GM12878 (cell line): ENCODE measurements around the gene CDC42BPB. TPM values are rescaled to one million over a fixed set of nuclear protein-coding genes. Genes with fewer than 3 reads are reported as not detected.

Source experiments
- ATAC-seq: fragments of 200-7000 bp; cut with Tn5 transposase; 3 replicates; pipeline ENCODE4 v1.9.1; 2020; ENCODE audit warnings: mild to moderate bottlenecking, moderate library complexity
- BruUV-seq: library from RNA; stranded (reverse); fragments of 400-500 nt; replicated peaks from 2 replicates; lab custom pipeline; 2021; lab: Mats Ljungman, UMichigan
- CTCF ChIA-PET: fragments of 300-600 bp; sonication (Branson Sonifier 250); formaldehyde crosslinking; extraction: SDS; loops from one replicate; lab custom pipeline; 2021; ENCODE audit warnings: inconsistent platforms; lab: Yijun Ruan, JAX
- POLR2A ChIA-PET: fragments of 350-600 bp; formaldehyde crosslinking; extraction: SDS; loops from one replicate; lab custom pipeline; 2021; ENCODE audit warnings: inconsistent platforms; lab: Charles Lee
- RAD21 ChIA-PET: fragments of 300-600 bp; sonication (Branson Sonifier 250); formaldehyde crosslinking; loops from one replicate; lab custom pipeline; 2023; ENCODE audit warnings: antibody characterized with exemption; ENCODE audit not compliant: unreplicated experiment; lab: Charles Lee
- SMC1A ChIA-PET: fragments of 300-600 bp; sonication (Branson Sonifier 250); formaldehyde crosslinking; loops from one replicate; lab custom pipeline; 2023; ENCODE audit not compliant: unreplicated experiment, uncharacterized antibody; lab: Charles Lee
- DNase-seq: peaks from one replicate; pipeline ENCODE4 v3.0.0-alpha.2; 2011; ENCODE audit warnings: low read depth, low spot score
- FAIRE-seq: peaks from 3 replicates; lab custom pipeline; 2011; peaks lifted over from hg19 to GRCh38; lab: Jason Lieb, UNC
- H2AFZ ChIP-seq: 2 replicates; pipeline ENCODE4 v1.6.0; 2011; ENCODE audit warnings: low read depth, low read length, control low read depth; ENCODE audit not compliant: control insufficient read depth
- H3K27ac ChIP-seq: 2 replicates; pipeline ENCODE4 v1.5.1; 2011; ENCODE audit warnings: control low read depth; ENCODE audit not compliant: control insufficient read depth, insufficient read depth
- H3K27me3 ChIP-seq, 2 experiments: replicated peaks in 1 of 2; 2 replicates each; pipeline versions ENCODE4 v1.6.0 to v1.6.1; 2011; ENCODE audit warnings: low read length in 1 of 2; ENCODE audit not compliant: control insufficient read depth in 2 of 2, insufficient read depth in 2 of 2
- H3K36me3 ChIP-seq, 2 experiments: 2 replicates each; pipeline ENCODE4 v1.5.1; 2011; ENCODE audit warnings: low read length in 1 of 2; ENCODE audit not compliant: control insufficient read depth in 2 of 2, insufficient read depth in 2 of 2
- H3K4me1 ChIP-seq: 2 replicates; pipeline ENCODE4 v1.6.1; 2011; ENCODE audit warnings: mild to moderate bottlenecking, low read length, moderate library complexity, mixed read lengths; ENCODE audit not compliant: control insufficient read depth, insufficient read depth
- H3K4me2 ChIP-seq: 2 replicates; pipeline ENCODE4 v1.6.0; 2011; ENCODE audit warnings: control low read depth; ENCODE audit not compliant: control insufficient read depth, insufficient read depth
- H3K4me3 ChIP-seq: fragments of 200-600 bp; sonication (generic); 2 replicates; pipeline ENCODE4 v1.5.1; 2016
- H3K79me2 ChIP-seq: 2 replicates; pipeline ENCODE4 v1.6.0; 2011; ENCODE audit warnings: low read length; ENCODE audit not compliant: control insufficient read depth, insufficient read depth
- H3K9ac ChIP-seq: 2 replicates; pipeline ENCODE4 v1.8.0; 2011; ENCODE audit warnings: low read length, control low read depth, mixed read lengths; ENCODE audit not compliant: control insufficient read depth, insufficient read depth
- H3K9me3 ChIP-seq: replicated peaks from 3 replicates; pipeline ENCODE4 v1.5.1; 2011; ENCODE audit warnings: mild to moderate bottlenecking, low read length; ENCODE audit not compliant: control insufficient read depth, insufficient read depth
- H4K20me1 ChIP-seq: 2 replicates; pipeline ENCODE4 v1.6.0; 2011; ENCODE audit not compliant: control insufficient read depth, insufficient read depth
- JUND ChIP-seq: IDR thresholded peaks from 2 replicates; pipeline ENCODE4 v1.6.1; 2012; ENCODE audit warnings: low read depth, mild to moderate bottlenecking, low read length, improper control_type of control experiment, moderate library complexity
- KAT2A ChIP-seq: conservative IDR thresholded peaks from 2 replicates; pipeline ENCODE4 v1.6.1; 2011; ENCODE audit warnings: low read depth, low read length; ENCODE audit not compliant: control insufficient read depth
- NFIC ChIP-seq: IDR thresholded peaks from 2 replicates; pipeline ENCODE4 v1.6.1; 2012; ENCODE audit warnings: low read depth, mild to moderate bottlenecking, inconsistent platforms, low read length, moderate library complexity
- POLR2A ChIP-seq: IDR thresholded peaks from 2 replicates; pipeline ENCODE4 v1.6.1; 2011; ENCODE audit warnings: low read depth, mild to moderate bottlenecking, low read length
- SREBF2 ChIP-seq: IDR thresholded peaks from 2 replicates; pipeline ENCODE4 v1.6.1; 2012; ENCODE audit warnings: mild to moderate bottlenecking, low read length
- TCF3 ChIP-seq: IDR thresholded peaks from 2 replicates; pipeline ENCODE4 v1.6.1; 2012; ENCODE audit warnings: low read depth, mild to moderate bottlenecking, low read length, borderline replicate concordance; ENCODE audit not compliant: insufficient read depth
- WGBS: methylation state at CpG from one replicate; pipeline ENCODE4 v1.1.6; 2016; ENCODE audit warnings: low lambda C conversion rate; ENCODE audit not compliant: insufficient replicate concordance, insufficient coverage; ENCODE audit errors: missing lambda C conversion rate; 5-methylcytosine and 5-hydroxymethylcytosine counted together
- in situ Hi-C: fragments of 300-500 bp; cut with MboI; formaldehyde crosslinking; loops from 9 replicates; pipeline ENCODE4 v1.14.3; 2018; ENCODE audit warnings: mixed read lengths
- intact Hi-C: fragments of 100-400 bp; cut with micrococcal nuclease; formaldehyde crosslinking; loops from one replicate; pipeline ENCODE4 v1.14.2; 2022; ENCODE audit not compliant: unreplicated experiment
- polyA plus RNA-seq, 11 experiments: library from polyadenylated mRNA; depleted of rRNA in 4 of 11; unstranded in 6 of 11; stranded (reverse) in 5 of 11; fragments of >200 nt; fragmentation: Nextera tagmentation in 4 of 11; fragmentation: Illumina TruSeq in 1 of 11; extraction: Ambion mirVana in 4 of 11; extraction: Trizol in 1 of 11; gene quantifications; 1 replicate in 1 of 11; 2 replicates in 10 of 11; pipeline versions ENCODE4 v1.2.1 to v1.2.3, GENCODE V29; 2011 to 2016; ENCODE audit warnings: inconsistent platforms in 2 of 11, missing spikeins in 2 of 11, low read depth in 1 of 11
- total RNA-seq, 4 experiments: library from RNA; depleted of rRNA in 3 of 4; stranded (reverse); fragments of >200 nt in 3 of 4; fragmentation: Illumina TruSeq in 1 of 4; extraction: Trizol in 1 of 4; gene quantifications; 2 replicates each; pipeline versions ENCODE4 v1.2.1 to v1.2.3, GENCODE V29; 2013 to 2021
- TF ChIP-seq, protein P1 (sequence below): fragments of 450-650 bp; IDR thresholded peaks from 2 replicates; pipeline ENCODE4 v1.6.1; 2014; ENCODE audit warnings: mild to moderate bottlenecking

The CDC42BPB gene
- total and polyA plus RNA-seq, 10 of the 15 experiments (the other 5 are each of a cell fraction or from before 2014, with no cell fraction given): 0.42 to 22.1 (median 13.3) TPM

DNA sequence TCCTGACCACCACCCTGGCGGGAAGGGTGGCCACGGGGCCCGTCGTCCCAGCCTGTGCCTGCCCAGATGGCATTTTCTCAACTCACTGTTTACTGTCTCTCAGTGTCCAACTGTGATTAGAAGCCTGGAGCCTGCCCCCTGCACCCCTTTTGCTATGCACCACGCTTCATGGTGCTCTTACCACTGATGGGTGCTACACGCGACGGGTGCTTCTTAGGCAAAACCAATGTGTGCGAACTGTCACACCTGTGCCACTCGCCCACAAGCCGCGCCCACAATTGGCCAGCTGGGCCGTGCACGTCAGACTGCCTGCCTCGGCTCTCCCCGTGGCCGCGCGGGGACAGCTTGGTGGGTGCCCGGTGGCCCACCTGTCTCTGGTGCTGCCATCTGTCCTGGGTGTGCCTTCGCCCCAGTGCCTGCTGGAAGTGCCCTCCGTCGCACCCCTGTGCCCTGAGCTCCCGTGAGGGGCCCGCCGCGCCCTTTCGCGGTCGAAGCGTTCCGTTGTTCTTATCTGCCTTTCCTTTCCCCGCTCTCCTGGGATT, 150.0 kb downstream of the CDC42BPB start (continued):
- no peak for TF ChIP-seq JUND
- TF ChIP-seq KAT2A: no peak
- TF ChIP-seq NFIC: no peak

DNA sequence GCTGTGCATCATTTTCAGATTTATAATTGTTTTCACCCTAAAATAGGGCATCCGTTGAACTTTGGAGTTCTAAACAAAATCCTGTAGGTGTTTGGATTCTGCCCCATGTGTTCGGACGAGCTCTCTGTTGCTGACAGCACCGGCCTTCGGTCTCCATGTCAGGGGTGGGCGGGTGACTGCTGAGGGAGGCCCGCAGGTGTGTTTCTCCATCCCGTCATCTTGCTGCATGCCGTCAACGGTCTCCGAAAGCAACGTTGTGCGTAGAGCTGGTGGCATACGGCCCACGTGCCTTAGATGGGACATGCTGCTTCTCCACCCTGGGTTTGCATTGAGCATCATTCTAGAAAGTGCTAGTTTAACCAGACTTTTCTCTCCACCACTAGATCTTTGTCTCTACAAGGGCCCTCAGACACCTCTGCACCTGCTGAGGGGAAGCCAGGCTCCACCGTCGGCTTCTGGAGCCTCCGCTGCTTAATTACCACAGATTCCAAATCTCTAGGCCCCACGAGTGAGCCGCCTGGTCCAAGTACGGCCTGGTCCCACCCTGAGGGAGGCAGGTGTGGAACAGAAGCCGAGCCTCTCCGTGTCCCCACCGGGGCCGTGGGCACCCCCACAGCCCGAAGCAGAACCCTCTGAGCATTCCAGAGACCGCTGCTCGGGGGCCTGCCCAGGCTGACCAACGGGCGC, 150.6 kb downstream of the CDC42BPB start:
- Histone ChIP-seq H3K27ac (no peak overlapping the region), H3K9me3 (no peaks in the 10 kb centered on the region), H3K27me3 (no peaks in the 10 kb centered on the region), H2AFZ (no peak overlapping the region), H3K4me1 (peaks cover 16% of the 10 kb centered on the region), H4K20me1 (no peaks in the 10 kb centered on the region), H3K4me3 (no peak overlapping the region), H3K9ac (no peak overlapping the region), H3K79me2 (peaks cover 19% of the 10 kb centered on the region), H3K4me2 (no peak overlapping the region), H3K36me3 (peaks cover 29 to 36% of the 10 kb centered on the region in 2 experiments)
- DNase-seq (no peak), ATAC-seq (no peak), FAIRE-seq (no peak)
- WGBS: 98% methylated on average over 30 of the region's 30 CpGs
- TF ChIP-seq SREBF2 (no peak), TCF3 (no peak), POLR2A (peak; percentile 38; the same call in 1 of the 2 replicates)
- TF ChIP-seq, protein P1, sequence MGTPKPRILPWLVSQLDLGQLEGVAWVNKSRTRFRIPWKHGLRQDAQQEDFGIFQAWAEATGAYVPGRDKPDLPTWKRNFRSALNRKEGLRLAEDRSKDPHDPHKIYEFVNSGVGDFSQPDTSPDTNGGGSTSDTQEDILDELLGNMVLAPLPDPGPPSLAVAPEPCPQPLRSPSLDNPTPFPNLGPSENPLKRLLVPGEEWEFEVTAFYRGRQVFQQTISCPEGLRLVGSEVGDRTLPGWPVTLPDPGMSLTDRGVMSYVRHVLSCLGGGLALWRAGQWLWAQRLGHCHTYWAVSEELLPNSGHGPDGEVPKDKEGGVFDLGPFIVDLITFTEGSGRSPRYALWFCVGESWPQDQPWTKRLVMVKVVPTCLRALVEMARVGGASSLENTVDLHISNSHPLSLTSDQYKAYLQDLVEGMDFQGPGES: no peak
- ChIA-PET POLR2A (interaction anchor here (0.6 kb wide), 1 partner anchor 1580 kb away, joined by 3 read pairs; no protein-coding TSS in a partner anchor), CTCF (interaction anchor here (1.6 kb wide), 1 partner anchor 29 kb away, joined by 4 read pairs; no protein-coding TSS in a partner anchor), RAD21 (no interaction called here), SMC1A (interaction anchor here (1.6 kb wide), 1 partner anchor 109 kb away, joined by 3 read pairs; no protein-coding TSS in a partner anchor)
- in situ Hi-C loops: no loop called here
- no TSS peak for BruUV-seq
- intact Hi-C loops: no loop called here
